Muscle layer of duodenum (tissue), 2 donors: ENCODE data around the gene WDR5.

ENCODE experiments used
- H3K27ac ChIP-seq: one replicate; pipeline ENCODE4 v1.7.0; 2013; ENCODE audit warnings: mild to moderate bottlenecking, low read length
- H3K27me3 ChIP-seq: one replicate; pipeline ENCODE4 v1.7.0; 2013; ENCODE audit warnings: low read depth, mild to moderate bottlenecking, control low read depth, low read length
- H3K36me3 ChIP-seq, 2 donors: one replicate each; pipeline ENCODE4 v1.7.0; 2013; ENCODE audit warnings: low read length in 2 of 2, control low read depth in 1 of 2, mild to moderate bottlenecking in 1 of 2; ENCODE audit not compliant: insufficient read depth in 2 of 2, control insufficient read depth in 1 of 2
- H3K4me1 ChIP-seq, 2 donors: one replicate each; pipeline ENCODE4 v1.7.0; 2013; ENCODE audit warnings: low read length in 2 of 2, mild to moderate bottlenecking in 2 of 2, control low read depth in 1 of 2, moderate library complexity in 1 of 2; ENCODE audit not compliant: insufficient read depth in 2 of 2, control insufficient read depth in 1 of 2
- H3K4me3 ChIP-seq, 2 donors: one replicate each; pipeline ENCODE4 v1.7.0; 2013; ENCODE audit warnings: low read length in 2 of 2, low read depth in 1 of 2, mild to moderate bottlenecking in 1 of 2
- H3K9me3 ChIP-seq, 2 donors: one replicate each; pipeline ENCODE4 v1.7.0; 2013; ENCODE audit warnings: low read length in 2 of 2, control low read depth in 1 of 2, mild to moderate bottlenecking in 1 of 2; ENCODE audit not compliant: control insufficient read depth in 1 of 2
- donor health status: healthy.

The WDR5 gene

DNA sequence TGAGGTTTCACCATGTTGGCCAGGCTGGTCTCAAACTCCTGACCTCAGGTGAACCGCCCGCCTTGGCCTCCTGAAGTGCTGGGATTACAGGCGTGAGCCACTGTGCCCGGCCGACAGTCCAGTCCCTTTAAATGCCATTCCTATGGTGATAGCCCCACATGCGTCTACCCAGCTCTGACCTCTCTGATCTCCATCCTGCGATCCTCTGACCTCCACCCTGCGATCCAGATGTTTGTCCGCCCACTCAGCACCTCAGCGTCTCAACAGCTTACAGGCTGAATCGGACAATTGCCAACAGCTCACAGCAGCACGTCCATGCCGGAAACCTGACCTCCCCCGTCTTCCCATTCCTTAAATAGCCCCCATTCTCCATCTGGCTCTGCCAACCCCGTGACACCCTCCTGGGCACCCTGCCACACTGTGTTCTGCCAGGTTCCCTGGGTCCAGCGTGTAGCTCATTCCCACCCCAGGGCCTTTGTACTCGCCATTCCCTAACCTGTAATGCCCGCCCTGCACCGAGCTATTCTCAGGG, 72.5 kb downstream of the WDR5 start:
- Histone ChIP-seq H3K9me3 (peaks cover 0 to 2% of the 10 kb centered on the region in 2 donors), H3K27me3 (no peaks in the 10 kb centered on the region), H3K36me3 (no peaks in the 10 kb centered on the region), H3K4me1 (peaks cover 0 to 7% of the 10 kb centered on the region in 2 donors), H3K4me3 (no peak overlapping the region), H3K27ac (no peak overlapping the region)

DNA sequence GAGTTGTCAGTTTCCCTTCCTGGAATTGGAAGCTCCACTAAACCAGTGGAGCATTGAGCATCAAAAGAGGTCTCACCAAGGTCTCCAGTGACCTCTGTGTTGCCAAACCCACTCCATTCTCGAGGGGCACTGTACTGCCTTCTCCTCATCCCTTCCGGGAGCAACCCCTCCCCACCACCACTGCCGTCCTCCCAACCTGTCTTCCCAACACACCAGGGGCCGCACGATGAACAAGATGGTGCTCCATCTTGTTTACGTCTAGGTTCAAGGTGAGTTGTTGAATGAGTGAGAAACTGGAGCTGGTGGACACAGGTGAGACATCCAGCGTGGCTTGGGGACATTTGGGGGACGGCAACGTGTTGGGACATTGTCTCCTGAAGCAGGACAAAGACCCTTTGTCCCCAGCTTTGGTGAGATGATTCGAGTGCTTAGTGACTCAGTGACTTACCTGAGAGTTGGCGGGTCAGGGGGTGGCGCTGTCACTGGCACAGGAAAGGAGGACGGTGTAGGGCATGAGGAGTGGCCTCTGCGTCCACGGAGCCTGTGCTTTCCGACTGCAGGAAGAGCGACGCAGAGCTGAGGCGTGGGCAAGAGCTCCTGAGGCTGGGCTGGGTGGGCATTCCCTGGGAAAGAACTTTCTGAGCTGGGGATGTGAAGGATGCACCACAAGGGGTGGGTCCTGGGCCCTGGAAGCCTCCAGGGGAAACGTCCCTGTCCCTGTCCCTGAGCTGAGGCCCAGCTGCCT, 73.3 kb downstream of the WDR5 start:
- peaks cover 0 to 7% of the 10 kb centered on the region in 2 donors for H3K4me1 ChIP-seq
- H3K9me3 ChIP-seq: no peaks in the 10 kb centered on the region
- H3K4me3 ChIP-seq: no peak overlapping the region
- no peaks in the 10 kb centered on the region for H3K36me3 ChIP-seq
- no peak overlapping the region for H3K27ac ChIP-seq
- no peaks in the 10 kb centered on the region for H3K27me3 ChIP-seq
